Measurements from ENCODE around the gene MCF2L2.

The MCF2L2 gene

GRCh38 chr3:183226333-183226890, 202.0 kb downstream of the MCF2L2 start:
- DNase-seq: no peak

DNA sequence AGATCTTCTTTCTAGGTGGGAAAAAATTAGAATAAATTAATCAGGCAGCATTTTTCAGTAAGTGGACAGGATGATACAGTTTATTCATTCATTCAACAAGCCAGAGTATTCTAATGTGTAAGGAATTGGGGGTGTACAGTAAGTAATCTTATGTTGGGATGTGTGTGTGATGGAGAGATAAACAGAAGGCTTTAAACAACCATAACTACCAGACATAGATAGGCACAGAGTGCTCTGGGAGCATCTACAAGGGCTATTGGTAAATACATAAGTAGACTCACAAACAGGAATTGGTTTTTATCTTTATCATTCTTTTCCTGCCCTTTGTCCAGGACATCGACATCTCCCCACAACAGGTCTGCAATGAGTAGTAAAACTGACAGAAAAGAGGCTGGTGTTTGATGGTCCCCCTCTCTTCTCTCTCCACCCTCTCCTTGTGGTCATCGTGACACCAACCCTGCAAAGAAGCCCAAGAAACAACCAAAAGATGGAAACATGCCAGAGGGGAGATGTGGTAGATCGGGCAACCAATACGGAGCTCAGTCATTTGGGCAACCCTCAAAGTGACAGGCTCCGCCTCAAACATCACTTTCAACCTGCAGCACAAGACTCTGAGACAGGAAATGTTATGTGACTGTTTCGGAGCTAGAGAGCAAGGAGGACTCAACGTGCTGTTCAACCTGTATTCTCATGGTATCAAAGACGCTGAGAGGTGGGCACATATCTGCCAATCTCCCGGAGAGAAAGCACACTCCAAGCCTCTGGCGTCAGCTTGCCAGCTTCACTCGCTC, 204.0 kb downstream of the MCF2L2 start:
- DNase-seq: no peak

GRCh38 chr3:183222631-183223235, 205.7 kb downstream of the MCF2L2 start:
- no peak for DNase-seq

DNA sequence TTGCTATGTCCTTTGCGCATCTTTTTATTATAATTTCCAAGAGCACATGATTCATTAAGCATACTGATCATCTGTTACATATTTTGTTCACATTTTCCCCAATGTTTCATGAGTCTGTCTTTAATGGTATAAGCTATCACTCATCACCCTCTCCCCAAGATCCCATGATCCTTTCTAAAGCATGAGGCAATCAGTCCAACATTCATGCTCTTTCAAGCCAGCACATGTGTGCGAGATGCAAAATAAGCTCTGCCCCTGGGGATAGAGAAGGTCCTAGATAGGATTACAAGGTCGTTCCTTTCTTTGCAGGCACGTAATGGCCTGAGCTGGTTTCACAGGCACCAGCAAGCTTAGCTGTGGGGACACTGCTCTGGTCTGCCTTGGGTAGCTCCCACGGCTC, 207.6 kb downstream of the MCF2L2 start:
- no peak for DNase-seq

DNA sequence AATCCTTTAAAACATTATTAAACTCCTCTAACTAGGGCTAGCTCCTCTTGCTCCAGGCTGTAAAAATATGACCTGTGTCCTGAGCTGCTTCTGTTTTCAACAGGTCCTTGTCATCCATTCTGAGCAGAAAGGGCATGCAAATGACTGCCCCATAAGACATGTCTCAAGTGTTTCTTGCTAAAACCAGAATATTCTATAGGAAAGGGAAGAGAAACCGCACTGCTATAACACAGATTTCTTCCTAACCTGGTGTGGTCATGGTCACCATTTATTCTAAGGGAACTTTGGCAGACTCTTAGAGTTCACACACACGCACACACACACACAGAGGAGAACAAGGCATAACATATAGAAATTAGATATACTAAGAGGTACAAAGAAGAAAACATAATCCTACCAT, 209.6 kb downstream of the MCF2L2 start:
- no peak for DNase-seq

DNA sequence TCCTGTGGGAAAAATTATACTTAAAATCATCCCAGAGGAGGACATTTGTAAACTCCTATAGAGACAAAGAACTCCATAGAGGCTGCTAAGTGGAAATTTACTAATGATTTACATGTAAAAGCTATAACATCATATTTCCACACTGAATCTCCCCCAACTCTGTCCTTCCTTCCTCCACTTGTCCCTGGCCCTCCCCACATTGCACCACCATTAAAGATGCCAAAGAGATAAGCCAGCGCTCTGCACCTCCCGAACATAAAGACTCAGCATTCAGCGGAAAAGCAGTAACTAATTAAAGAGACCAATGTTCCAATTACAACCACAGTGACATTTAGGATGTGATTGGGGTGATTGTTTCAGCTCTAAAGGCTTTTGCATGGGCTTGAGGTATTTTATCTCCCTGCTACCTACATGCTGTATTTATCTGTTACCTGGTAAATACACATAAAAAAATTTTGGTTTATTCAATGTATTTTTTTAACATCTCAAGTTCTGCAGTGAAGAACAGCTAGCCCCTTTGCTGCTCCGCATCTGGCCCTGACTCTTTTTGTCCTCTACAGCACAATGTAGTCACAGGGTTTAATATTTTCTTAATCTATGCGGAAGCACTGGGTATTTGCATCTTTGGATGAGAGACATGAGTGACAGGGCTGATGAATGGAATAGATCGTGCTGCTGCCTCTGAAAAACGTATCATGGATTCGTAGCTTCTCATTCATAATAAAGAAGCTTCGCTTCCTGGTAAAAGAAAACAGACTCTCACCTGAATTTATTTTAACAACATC, 210.7 kb downstream of the MCF2L2 start:
- no peak for DNase-seq

- DNase-seq: no peak
Measured at GRCh38 chr3:183215591-183216202, 212.7 kb downstream of the MCF2L2 start.

DNA sequence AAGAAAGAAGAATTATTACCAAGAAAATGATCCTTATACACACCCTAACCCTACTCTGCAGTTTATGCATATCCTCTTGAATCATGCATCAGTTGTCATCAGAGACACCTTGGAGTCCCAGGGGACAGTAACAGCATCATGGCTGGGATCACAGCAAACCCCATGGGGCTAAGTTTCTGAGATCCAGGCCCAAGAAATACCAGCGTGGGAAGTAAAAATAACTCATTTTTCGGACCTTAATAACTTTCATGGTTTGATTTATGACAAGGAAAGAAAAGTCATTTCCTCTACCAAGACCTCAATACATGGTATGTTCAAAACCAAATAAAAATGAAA, 214.2 kb downstream of the MCF2L2 start:
- DNase-seq: no peak

- DNase-seq: no peak
Measured at GRCh38 chr3:183213415-183214276, 214.8 kb downstream of the MCF2L2 start.

- DNase-seq: no peak
Measured at GRCh38 chr3:183212565-183212964, 215.9 kb downstream of the MCF2L2 start.

- DNase-seq: no peak
Measured at GRCh38 chr3:183212096-183212495, 216.3 kb downstream of the MCF2L2 start.

GRCh38 chr3:183211352-183211751, 217.1 kb downstream of the MCF2L2 start:
- no peak for DNase-seq

DNA sequence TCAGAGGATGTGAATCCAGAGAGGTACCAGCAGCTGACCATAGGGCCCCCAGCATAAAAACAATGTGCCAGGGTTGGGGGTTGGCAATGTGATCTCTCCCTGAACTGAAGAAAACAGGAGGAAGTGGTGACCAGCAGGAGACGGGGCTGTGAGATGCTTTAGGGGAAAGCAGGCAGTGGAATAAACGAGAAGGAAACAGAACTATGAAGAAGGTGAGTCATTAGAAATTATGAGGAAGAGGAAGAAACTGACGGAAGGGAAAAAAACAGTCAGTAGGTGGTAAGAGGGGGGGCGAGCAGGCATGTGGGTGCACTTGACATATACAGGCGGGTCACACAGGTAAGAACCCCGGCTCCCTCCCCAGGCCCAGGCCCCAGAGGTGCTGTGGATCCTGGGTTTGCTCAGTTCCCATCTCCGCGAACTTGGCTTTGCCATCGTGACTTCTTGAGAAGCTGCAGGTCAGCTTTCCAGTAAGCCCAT, 217.5 kb downstream of the MCF2L2 start:
- peak; percentile 4 for DNase-seq

DNA sequence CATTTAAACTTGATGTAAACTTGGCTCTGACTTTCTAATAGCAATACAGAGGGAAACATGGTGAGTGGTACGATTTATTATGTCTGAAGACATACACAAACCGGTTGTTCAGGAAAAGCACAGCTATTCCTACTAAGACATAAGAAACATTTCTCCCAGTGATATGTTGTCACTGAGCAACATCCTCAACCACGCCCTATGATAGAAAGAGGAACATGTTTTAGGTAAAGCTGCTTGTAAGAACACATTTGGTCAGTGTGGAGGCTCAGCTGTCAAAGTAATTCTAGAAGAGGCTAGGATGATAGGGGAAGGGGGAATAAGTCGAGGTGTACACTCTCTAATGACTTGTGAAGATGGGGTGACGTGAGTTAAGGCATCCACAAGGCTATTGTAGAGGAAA, 218.1 kb downstream of the MCF2L2 start:
- DNase-seq: no peak

GRCh38 chr3:183208800-183209199, 219.6 kb downstream of the MCF2L2 start:
- DNase-seq: no peak

DNA sequence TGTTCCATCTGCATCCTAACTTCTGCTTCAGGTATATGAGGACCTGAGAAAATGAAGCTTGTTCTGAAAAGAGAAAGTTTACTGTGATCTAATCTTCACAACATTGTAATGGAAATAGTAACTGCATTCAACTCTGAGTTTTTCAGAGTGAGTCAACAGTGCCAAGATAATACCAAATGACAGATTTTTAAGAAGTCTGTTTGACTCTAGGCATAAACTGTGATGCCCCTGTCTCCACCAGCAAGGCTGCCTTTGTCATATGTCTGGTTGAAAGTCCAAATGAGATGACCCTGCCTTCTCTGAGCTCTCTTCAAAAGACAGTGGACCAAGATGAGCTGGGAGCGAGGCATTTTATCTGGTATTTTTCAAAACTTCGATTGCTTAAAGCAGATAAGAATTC, 220.2 kb downstream of the MCF2L2 start:
- no peak for DNase-seq

DNA sequence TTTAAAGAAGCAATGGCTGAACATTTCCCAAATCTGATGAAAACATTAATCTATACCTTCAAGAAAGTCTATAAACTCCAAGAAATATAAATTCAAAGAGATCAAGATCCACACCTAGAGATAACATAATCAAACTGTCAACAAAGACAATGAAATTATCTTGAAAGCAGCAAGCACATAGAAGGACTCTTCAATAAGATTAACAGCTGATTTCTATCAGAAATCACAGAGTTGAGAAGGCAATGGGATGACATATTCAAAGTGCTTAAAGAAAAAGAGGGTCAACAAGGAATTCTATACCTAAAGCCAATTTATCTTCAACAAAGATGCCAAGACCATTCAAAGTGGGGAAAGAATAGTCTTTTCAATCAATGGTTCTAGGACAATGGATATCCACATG, 224.7 kb downstream of the MCF2L2 start:
- no peak for DNase-seq

GRCh38 chr3:183202004-183202722, 226.3 kb downstream of the MCF2L2 start:
- DNase-seq: no peak

DNA sequence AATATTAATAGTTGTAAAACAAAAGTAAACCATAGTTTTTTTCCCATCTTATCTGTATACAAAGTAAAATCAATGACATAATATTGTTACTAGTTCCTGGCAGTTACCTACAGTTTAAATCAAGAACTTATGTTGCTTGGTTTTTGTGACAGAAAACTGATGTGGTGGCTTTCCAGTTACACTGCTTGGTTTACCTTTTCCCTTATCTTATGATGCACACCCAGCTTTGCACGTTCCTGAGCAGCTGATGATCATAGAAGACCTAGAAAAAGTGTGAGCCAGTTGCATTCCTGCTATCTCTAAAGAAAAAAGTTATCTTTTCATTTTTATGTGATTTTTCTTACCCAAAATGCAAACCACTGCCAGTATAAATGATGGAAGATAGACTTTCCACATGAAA, 229.5 kb downstream of the MCF2L2 start:
- DNase-seq: no peak

- DNase-seq: no peak
Measured at GRCh38 chr3:183197734-183198133, 230.7 kb downstream of the MCF2L2 start.

GRCh38 chr3:183195266-183195665, 233.2 kb downstream of the MCF2L2 start:
- DNase-seq: no peak

Measured in NCI-H1694 treated with DMSO at 0.1 percent for 48 hours (cell line).